Measurements from ENCODE around the gene BHLHE40.

BHLHE40 gene

GRCh38 chr3:4987538-4988296 lies 8.5 kb downstream of the BHLHE40 start:
- no peak for DNase-seq
- peak overlapping the region; percentile 64; the same call in 1 of the 2 replicates for H3K4me2 ChIP-seq (ENCODE audit: low read depth, low read length)
- no peaks in the 10 kb centered on the region for H4K20me1 ChIP-seq (ENCODE audit: insufficient read depth, low read length)
- H3K4me1 ChIP-seq (ENCODE audit: low read length): peaks cover 13% of the 10 kb centered on the region
- no peaks in the 10 kb centered on the region; the same call in 1 of the 2 replicates for H3K79me2 ChIP-seq (ENCODE audit: low read length)
- H3K4me3 ChIP-seq (ENCODE audit: low read length): no peak overlapping the region
- no peak overlapping the region for H3K27ac ChIP-seq (ENCODE audit: low read length)
- H3K9me3 ChIP-seq (replicated peaks; ENCODE audit: insufficient read depth, low read length): no peaks in the 10 kb centered on the region
- peaks cover 20% of the 10 kb centered on the region for H3F3A ChIP-seq (ENCODE audit: insufficient read depth, low read length)
- peak overlapping the region; percentile 74; the same call in 1 of the 2 replicates for H2AFZ ChIP-seq (ENCODE audit: low read length)
- TF ChIP-seq EZH2 (optimal IDR thresholded peaks at IDR 0.05; ENCODE audit: low read depth, low read length) (no peak), EZH2phosphoT487 (IDR thresholded peaks at IDR 0.05; ENCODE audit: low read length) (no peak), CTCF (IDR thresholded peaks at IDR 0.05; ENCODE audit: low read length) (no peak)
- H3K36me3 ChIP-seq (replicated peaks; ENCODE audit: insufficient read depth, low read length): no peaks in the 10 kb centered on the region
- no peak overlapping the region for H3K9ac ChIP-seq (ENCODE audit: low read length)
- H3K27me3 ChIP-seq (replicated peaks; ENCODE audit: insufficient read depth, low read length): no peaks in the 10 kb centered on the region
- no peaks in the 10 kb centered on the region for H3K9me2 ChIP-seq (replicated peaks; ENCODE audit: insufficient read depth, low read length)

- Histone ChIP-seq H3K4me1 (ENCODE audit: low read length) (peaks cover 9% of the 10 kb centered on the region), H2AFZ (ENCODE audit: low read length) (no peak overlapping the region), H3K4me3 (ENCODE audit: low read length) (no peak overlapping the region), H3K27me3 (replicated peaks; ENCODE audit: insufficient read depth, low read length) (no peaks in the 10 kb centered on the region), H4K20me1 (ENCODE audit: insufficient read depth, low read length) (no peaks in the 10 kb centered on the region), H3K36me3 (replicated peaks; ENCODE audit: insufficient read depth, low read length) (no peaks in the 10 kb centered on the region), H3K9me3 (replicated peaks; ENCODE audit: insufficient read depth, low read length) (no peaks in the 10 kb centered on the region), H3K9me2 (replicated peaks; ENCODE audit: insufficient read depth, low read length) (no peaks in the 10 kb centered on the region), H3K9ac (ENCODE audit: low read length) (no peak overlapping the region), H3K79me2 (ENCODE audit: low read length) (no peaks in the 10 kb centered on the region), H3K27ac (ENCODE audit: low read length) (no peak overlapping the region), H3F3A (ENCODE audit: insufficient read depth, low read length) (peaks cover 12% of the 10 kb centered on the region), H3K4me2 (ENCODE audit: low read depth, low read length) (no peak overlapping the region)
- no peak for DNase-seq
- no peak for TF ChIP-seq CTCF (IDR thresholded peaks at IDR 0.05; ENCODE audit: low read length)
- TF ChIP-seq EZH2 (optimal IDR thresholded peaks at IDR 0.05; ENCODE audit: low read depth, low read length): no peak
- TF ChIP-seq EZH2phosphoT487 (IDR thresholded peaks at IDR 0.05; ENCODE audit: low read length): no peak
These were observed 10.0 kb downstream of the BHLHE40 start for GRCh38 chr3:4988983-4989834.

GRCh38 chr3:4990069-4990468 lies 10.8 kb downstream of the BHLHE40 start:
- Histone ChIP-seq H3K36me3 (replicated peaks; ENCODE audit: insufficient read depth, low read length) (no peaks in the 10 kb centered on the region), H3K4me1 (ENCODE audit: low read length) (peaks cover 6% of the 10 kb centered on the region), H3K9me2 (replicated peaks; ENCODE audit: insufficient read depth, low read length) (no peaks in the 10 kb centered on the region), H3K79me2 (ENCODE audit: low read length) (no peaks in the 10 kb centered on the region), H3K4me2 (ENCODE audit: low read depth, low read length) (no peak overlapping the region), H3F3A (ENCODE audit: insufficient read depth, low read length) (peaks cover 7% of the 10 kb centered on the region; the same call in 1 of the 2 replicates), H4K20me1 (ENCODE audit: insufficient read depth, low read length) (no peaks in the 10 kb centered on the region), H3K4me3 (ENCODE audit: low read length) (no peak overlapping the region), H3K9ac (ENCODE audit: low read length) (no peak overlapping the region), H3K27ac (ENCODE audit: low read length) (no peak overlapping the region), H2AFZ (ENCODE audit: low read length) (no peak overlapping the region), H3K27me3 (replicated peaks; ENCODE audit: insufficient read depth, low read length) (no peaks in the 10 kb centered on the region), H3K9me3 (replicated peaks; ENCODE audit: insufficient read depth, low read length) (no peaks in the 10 kb centered on the region)
- TF ChIP-seq EZH2 (optimal IDR thresholded peaks at IDR 0.05; ENCODE audit: low read depth, low read length) (no peak), EZH2phosphoT487 (IDR thresholded peaks at IDR 0.05; ENCODE audit: low read length) (no peak), CTCF (IDR thresholded peaks at IDR 0.05; ENCODE audit: low read length) (no peak)
- DNase-seq: no peak
